NT2/D1 (cell line): Measurements from ENCODE around the gene NFRKB.
"Not testable (repeated sequence)": the region's sequence is repeated elsewhere in the genome, so short reads cannot be mapped to it uniquely, and the experiment has no call there.

ENCODE experiments used
- DNase-seq: peaks from one replicate; pipeline ENCODE4 v3.0.0-alpha.2; 2011; ENCODE audit warnings: low read depth, low spot score
- H3K27me3 ChIP-seq: 2 replicates; pipeline ENCODE4 v1.6.0; 2011; ENCODE audit warnings: mild to moderate bottlenecking; ENCODE audit not compliant: insufficient read length, insufficient read depth
- H3K36me3 ChIP-seq: 2 replicates; pipeline ENCODE4 v1.6.1; 2011; ENCODE audit warnings: mild to moderate bottlenecking, low read length, mixed read lengths; ENCODE audit not compliant: insufficient read depth, insufficient read length
- H3K4me1 ChIP-seq: 2 replicates; pipeline ENCODE4 v1.5.1; 2011; ENCODE audit not compliant: insufficient read depth, insufficient read length
- H3K4me3 ChIP-seq: 2 replicates; pipeline ENCODE4 v1.5.1; 2011; ENCODE audit warnings: low read depth; ENCODE audit not compliant: insufficient read length
- H3K9ac ChIP-seq: 2 replicates; pipeline ENCODE4 v1.6.0; 2011; ENCODE audit warnings: low read depth; ENCODE audit not compliant: insufficient read length
- H3K9me3 ChIP-seq: 2 replicates; pipeline ENCODE4 v1.5.1; 2011; ENCODE audit warnings: mild to moderate bottlenecking, low read length; ENCODE audit not compliant: insufficient read depth
- SUZ12 ChIP-seq: IDR thresholded peaks from 2 replicates; pipeline ENCODE4 v1.6.1; 2011; ENCODE audit not compliant: insufficient read length, insufficient read depth; ENCODE audit errors: extremely low read depth
- YY1 ChIP-seq: IDR thresholded peaks from 2 replicates; pipeline ENCODE4 v1.6.1; 2011; ENCODE audit not compliant: insufficient read length, insufficient read depth
- ZNF274 ChIP-seq: IDR thresholded peaks from 2 replicates; pipeline ENCODE4 v1.6.1; 2011; ENCODE audit warnings: mild to moderate bottlenecking, low read depth, low read length

NFRKB gene

DNA sequence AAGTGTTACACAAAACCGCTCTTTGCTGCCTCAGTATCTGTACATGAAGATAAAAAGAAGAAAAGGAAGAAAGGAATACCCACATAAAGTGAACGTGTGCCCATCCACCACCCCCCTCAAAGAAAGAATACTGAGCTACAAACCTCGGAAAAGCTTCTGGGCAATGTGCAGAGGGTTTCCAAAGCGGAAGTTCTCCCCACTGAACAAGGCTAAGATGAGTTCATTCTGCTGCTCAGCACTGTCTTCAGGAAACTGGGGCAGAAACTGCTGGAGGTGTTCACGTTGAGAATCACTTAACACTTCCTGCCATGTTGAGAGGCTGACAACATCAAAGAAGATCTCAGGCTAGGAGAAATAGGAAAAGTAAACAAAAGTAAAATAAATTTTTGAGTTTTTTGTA, 6.9 kb downstream of the NFRKB start:
- TF ChIP-seq ZNF274, result no peak
- Histone ChIP-seq H3K4me3 (no peak overlapping the region), H3K27me3 (no peaks in the 10 kb centered on the region), H3K36me3 (peaks cover 90% of the 10 kb centered on the region), H3K9me3 (no peaks in the 10 kb centered on the region), H3K9ac (no peak overlapping the region), H3K4me1 (no peaks in the 10 kb centered on the region)
- DNase-seq, result no peak

- no peak for DNase-seq
- Histone ChIP-seq H3K4me1 (no peaks in the 10 kb centered on the region), H3K9me3 (no peaks in the 10 kb centered on the region), H3K4me3 (no peak overlapping the region), H3K36me3 (peaks cover 95% of the 10 kb centered on the region), H3K9ac (no peak overlapping the region), H3K27me3 (no peaks in the 10 kb centered on the region)
- TF ChIP-seq YY1 (no peak), SUZ12 (no peak), ZNF274 (no peak)
Measured at GRCh38 chr11:129885381-129885780, 10.0 kb downstream of the NFRKB start.

- Histone ChIP-seq H3K27me3 (no peaks in the 10 kb centered on the region), H3K36me3 (peaks cover 92% of the 10 kb centered on the region), H3K4me3 (no peak overlapping the region), H3K9me3 (no peaks in the 10 kb centered on the region), H3K4me1 (no peaks in the 10 kb centered on the region), H3K9ac (no peak overlapping the region)
- TF ChIP-seq SUZ12 (no peak), YY1 (no peak), ZNF274 (no peak)
- DNase-seq, result no peak
Measured at GRCh38 chr11:129884581-129884980, 10.8 kb downstream of the NFRKB start.

DNA sequence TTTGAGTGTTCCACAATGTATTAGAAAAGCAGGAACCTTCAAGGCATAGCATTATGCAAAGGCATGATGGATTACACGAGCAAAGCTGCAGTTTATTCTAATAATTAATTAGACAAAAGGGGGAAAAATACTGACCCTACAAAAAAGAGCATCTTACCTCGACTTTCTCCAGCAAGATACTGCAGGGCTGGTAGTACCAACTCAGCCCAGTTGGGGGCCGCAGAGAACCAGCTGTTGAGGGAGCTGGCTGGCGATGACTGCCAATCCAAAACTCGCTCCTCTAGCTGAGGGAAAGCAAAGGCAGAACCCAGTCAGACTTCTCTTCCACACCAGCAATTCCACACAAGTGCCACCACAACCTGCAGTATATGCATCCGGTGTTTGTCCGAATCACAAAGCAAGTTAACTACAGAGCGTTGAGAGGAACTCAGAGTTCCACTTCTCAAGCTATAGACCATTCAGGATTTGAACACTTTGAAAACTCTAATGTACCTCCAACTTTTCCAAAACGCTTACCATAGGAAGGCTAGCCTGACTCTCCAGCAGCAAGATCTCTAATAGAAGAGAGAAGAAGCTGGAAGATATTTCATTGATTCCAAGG, 13.7 kb downstream of the NFRKB start:
- no peak for TF ChIP-seq YY1
- TF ChIP-seq SUZ12, result no peak
- no peak for TF ChIP-seq ZNF274
- no peaks in the 10 kb centered on the region for H3K4me1 ChIP-seq
- peaks cover 97% of the 10 kb centered on the region for H3K36me3 ChIP-seq
- no peaks in the 10 kb centered on the region for H3K9me3 ChIP-seq
- no peak overlapping the region for H3K4me3 ChIP-seq
- no peak overlapping the region for H3K9ac ChIP-seq
- no peaks in the 10 kb centered on the region for H3K27me3 ChIP-seq
- DNase-seq, result no peak

- TF ChIP-seq YY1 (no peak), ZNF274 (no peak), SUZ12 (no peak)
- peaks cover 96% of the 10 kb centered on the region for H3K36me3 ChIP-seq
- DNase-seq, result no peak
- no peak overlapping the region for H3K4me3 ChIP-seq
- H3K9me3 ChIP-seq, result no peaks in the 10 kb centered on the region
- H3K4me1 ChIP-seq, result no peaks in the 10 kb centered on the region
- H3K9ac ChIP-seq, result no peak overlapping the region
- H3K27me3 ChIP-seq, result no peaks in the 10 kb centered on the region
Measured at GRCh38 chr11:129880311-129880710, 15.1 kb downstream of the NFRKB start.

DNA sequence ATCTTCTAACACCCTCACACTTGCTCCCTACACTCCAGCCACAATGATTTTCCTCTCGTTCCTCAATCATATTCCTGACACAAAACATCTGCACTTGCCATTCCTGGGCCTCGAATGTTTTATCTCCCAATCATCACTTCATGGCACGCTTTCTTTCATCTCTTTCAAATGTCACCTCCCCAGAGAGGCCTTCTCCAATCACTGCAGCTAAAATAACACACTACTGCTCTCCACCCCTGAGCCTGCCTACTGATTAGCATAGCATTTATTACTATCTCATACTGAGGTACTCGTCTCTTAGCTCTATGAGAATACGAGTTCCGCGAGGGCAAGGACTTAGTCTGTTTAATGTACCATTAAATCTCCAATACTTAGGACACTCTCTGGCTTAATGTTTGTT, 23.5 kb downstream of the NFRKB start:
- Histone ChIP-seq H3K4me3 (no peak overlapping the region), H3K27me3 (no peaks in the 10 kb centered on the region), H3K36me3 (peaks cover 96% of the 10 kb centered on the region), H3K9ac (no peak overlapping the region), H3K4me1 (no peaks in the 10 kb centered on the region), H3K9me3 (no peaks in the 10 kb centered on the region)
- TF ChIP-seq YY1 (no peak), ZNF274 (no peak), SUZ12 (no peak)
- DNase-seq, result no peak

- peaks cover 98% of the 10 kb centered on the region for H3K36me3 ChIP-seq
- H3K9me3 ChIP-seq, H3K4me3 ChIP-seq, H3K4me1 ChIP-seq, H3K9ac ChIP-seq, H3K27me3 ChIP-seq, DNase-seq: not testable (repeated sequence)
Measured at GRCh38 chr11:129868626-129869025, 26.8 kb downstream of the NFRKB start.

GRCh38 chr11:129866311-129866710, 29.1 kb downstream of the NFRKB start:
- H3K36me3 ChIP-seq, result peaks cover 84% of the 10 kb centered on the region
- peaks cover 3% of the 10 kb centered on the region for H3K4me1 ChIP-seq

More at GRCh38 chr11:129866311-129866710, 29.1 kb downstream of the NFRKB start:
- H3K9me3 ChIP-seq, result no peaks in the 10 kb centered on the region
- TF ChIP-seq ZNF274 (no peak), SUZ12 (no peak), YY1 (no peak)
- DNase-seq, result no peak
- H3K27me3 ChIP-seq, result no peaks in the 10 kb centered on the region
- H3K4me3 ChIP-seq, result no peak overlapping the region
- H3K9ac ChIP-seq, result no peak overlapping the region
